Measurements from ENCODE around the gene APBA1. TPM values are rescaled to one million over a fixed set of nuclear protein-coding genes. Genes with fewer than 3 reads are reported as not detected.

The APBA1 gene
- total and polyA plus RNA-seq, 2 of the 8 experiments (the other 6 are each of a cell fraction or from before 2014, with no cell fraction given): 0.36 to 0.60 TPM

- TF ChIP-seq SP1 (IDR thresholded peaks at IDR 0.05; ENCODE audit: low read depth, low read length): no peak
- TF ChIP-seq USF2 (IDR thresholded peaks at IDR 0.05; ENCODE audit: low read length): no peak
- TF ChIP-seq BACH1 (IDR thresholded peaks at IDR 0.05; ENCODE audit: low read length): no peak
Observed at GRCh38 chr9:69715825-69716224, 43.7 kb upstream of the APBA1 start (continued).

All from H1 (cell line).